A673 (cell line): ENCODE results near the gene DCC. TPM values are rescaled to one million over a fixed set of nuclear protein-coding genes. Genes with fewer than 3 reads are reported as not detected.

Experiments used
- BruUV-seq: library from RNA; stranded (reverse); fragments of 400-500 nt; replicated peaks from 2 replicates; lab custom pipeline; 2021; lab: Mats Ljungman, UMichigan
- CTCF ChIA-PET: fragments of 300-600 bp; sonication (Branson Sonifier 250); formaldehyde crosslinking; loops from one replicate; lab custom pipeline; 2022; ENCODE audit warnings: antibody characterized with exemption; lab: Charles Lee
- POLR2A ChIA-PET: fragments of 300-600 bp; sonication (Branson Sonifier 250); formaldehyde crosslinking; loops from one replicate; lab custom pipeline; 2022; ENCODE audit warnings: antibody characterized with exemption; ENCODE audit not compliant: low non-redundant PET; lab: Charles Lee
- DNase-seq: peaks from one replicate; pipeline ENCODE4 v3.0.0-alpha.2; 2015; ENCODE audit warnings: low spot score
- H3K27ac ChIP-seq: fragments of 200-600 bp; sonication (generic); 2 replicates; pipeline ENCODE4 v1.5.1; 2016; ENCODE audit warnings: mixed run types, low read depth, mild to moderate bottlenecking, mixed read lengths, antibody characterized with exemption, low read length; ENCODE audit not compliant: poor library complexity, severe bottlenecking
- H3K27me3 ChIP-seq: fragments of 200-600 bp; sonication (generic); replicated peaks from 2 replicates; pipeline ENCODE4 v1.6.1; 2017; ENCODE audit warnings: mixed run types, low read depth, mild to moderate bottlenecking, mixed read lengths, antibody characterized with exemption, low read length; ENCODE audit not compliant: insufficient read depth, poor library complexity
- H3K36me3 ChIP-seq: fragments of 200-600 bp; sonication (generic); 2 replicates; pipeline ENCODE4 v1.6.1; 2016; ENCODE audit warnings: mixed run types, mild to moderate bottlenecking, mixed read lengths, antibody characterized with exemption, low read length; ENCODE audit not compliant: insufficient read depth, poor library complexity, severe bottlenecking
- H3K4me1 ChIP-seq: fragments of 200-600 bp; sonication (generic); 2 replicates; pipeline ENCODE4 v1.6.1; 2017; ENCODE audit warnings: mixed run types, mild to moderate bottlenecking, mixed read lengths, antibody characterized with exemption, low read length; ENCODE audit not compliant: insufficient read depth, poor library complexity, severe bottlenecking
- H3K4me3 ChIP-seq: fragments of 200-600 bp; sonication (generic); 2 replicates; pipeline ENCODE4 v1.5.1; 2016; ENCODE audit warnings: low read depth, mixed run types, mild to moderate bottlenecking, mixed read lengths, low read length; ENCODE audit not compliant: poor library complexity, severe bottlenecking
- H3K9me3 ChIP-seq: fragments of 200-600 bp; sonication (generic); 2 replicates; pipeline ENCODE4 v1.6.1; 2016; ENCODE audit warnings: mixed run types, low read depth, mild to moderate bottlenecking, mixed read lengths, antibody characterized with exemption, low read length; ENCODE audit not compliant: poor library complexity, severe bottlenecking
- CTCF ChIP-seq: fragments of 300-800, 200-600 bp; sonication (generic); conservative IDR thresholded peaks from 2 replicates; pipeline ENCODE4 v1.5.1; 2017; ENCODE audit warnings: low read depth, mild to moderate bottlenecking, antibody characterized with exemption, low read length, moderate library complexity, mixed read lengths
- EZH2 ChIP-seq: fragments of 200-600 bp; sonication (generic); IDR thresholded peaks from 2 replicates; pipeline ENCODE4 v1.6.1; 2017; ENCODE audit warnings: borderline replicate concordance, low read depth, mild to moderate bottlenecking, mixed read lengths, antibody characterized with exemption, low read length; ENCODE audit not compliant: poor library complexity, severe bottlenecking
- intact Hi-C: fragments of 100-400 bp; cut with micrococcal nuclease; formaldehyde crosslinking; loops from one replicate; pipeline ENCODE4 v1.10.0; 2022; ENCODE audit not compliant: unreplicated experiment
- total RNA-seq: library from RNA; stranded (reverse); gene quantifications from 2 replicates; pipeline ENCODE4 v1.2.3, GENCODE V29; 2021

The DCC gene
- total RNA-seq, 1 experiment from 2014 or later = 93.0 TPM

GRCh38 chr18:52531836-52532235, 191.8 kb downstream of the DCC start:
- Histone ChIP-seq H3K4me1 (peaks cover 24% of the 10 kb centered on the region), H3K36me3 (no peaks in the 10 kb centered on the region), H3K9me3 (no peaks in the 10 kb centered on the region), H3K27me3 (no peaks in the 10 kb centered on the region), H3K27ac (no peak overlapping the region), H3K4me3 (no peak overlapping the region)
- intact Hi-C loops = no loop called here
- POLR2A ChIA-PET = no interaction called here
- BruUV-seq = no TSS peak
- CTCF ChIA-PET = no interaction called here
- DNase-seq = no peak
- TF ChIP-seq EZH2 (no peak), CTCF (no peak)

GRCh38 chr18:52536039-52536438, 196.0 kb downstream of the DCC start:
- Histone ChIP-seq H3K4me3 (no peak overlapping the region), H3K27me3 (no peaks in the 10 kb centered on the region), H3K27ac (no peak overlapping the region), H3K36me3 (peaks cover 4% of the 10 kb centered on the region), H3K9me3 (no peaks in the 10 kb centered on the region), H3K4me1 (peaks cover 30% of the 10 kb centered on the region)
- no peak for DNase-seq
- ChIA-PET POLR2A (no interaction called here), CTCF (no interaction called here)
- intact Hi-C loops = no loop called here
- BruUV-seq = no TSS peak
- no peak for TF ChIP-seq CTCF

DNA sequence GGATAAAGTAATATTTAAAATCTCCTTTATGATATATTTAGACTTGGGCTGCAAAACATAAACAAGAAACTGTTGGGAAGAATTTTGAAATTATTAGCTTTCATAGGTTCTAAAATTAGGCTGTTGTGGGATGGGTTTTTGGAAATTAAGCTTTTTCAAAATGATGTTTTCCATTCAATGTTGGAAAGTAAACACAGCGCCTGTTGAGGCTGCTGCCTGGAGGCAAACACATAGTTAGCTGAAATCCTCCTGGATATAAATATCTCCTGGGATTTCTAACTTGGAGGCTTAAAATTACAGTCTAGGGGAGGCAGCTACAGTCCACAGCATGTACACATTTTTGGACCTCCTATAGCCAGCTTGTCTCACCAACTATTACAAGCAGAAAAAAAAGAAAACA, 197.3 kb downstream of the DCC start:
- BruUV-seq = no TSS peak
- POLR2A ChIA-PET = no interaction called here
- intact Hi-C loops = no loop called here
- no peaks in the 10 kb centered on the region for H3K9me3 ChIP-seq
- no peak overlapping the region for H3K27ac ChIP-seq
- no peak overlapping the region for H3K4me3 ChIP-seq
- TF ChIP-seq EZH2 = no peak
- TF ChIP-seq CTCF = no peak
- no peaks in the 10 kb centered on the region for H3K27me3 ChIP-seq
- CTCF ChIA-PET = no interaction called here
- H3K4me1 ChIP-seq = peaks cover 25% of the 10 kb centered on the region
- no peak for DNase-seq
- peaks cover 4% of the 10 kb centered on the region for H3K36me3 ChIP-seq
